Testis (tissue), 2 donors: ENCODE data around the gene OXSR1.

Experiments used
- CTCF ChIP-seq, 3 experiments: fragments of 450-650 bp in 2 of 3; fragments of 200-600 bp in 1 of 3; sonication (generic) in 1 of 3; IDR thresholded peaks; one replicate each; pipeline ENCODE4 v1.5.1; 2016 to 2019; ENCODE audit warnings: antibody characterized with exemption in 3 of 3, mild to moderate bottlenecking in 2 of 3, moderate library complexity in 1 of 3
- POLR2A ChIP-seq: fragments of 450-650 bp; IDR thresholded peaks from one replicate; pipeline ENCODE4 v1.6.1; 2017; ENCODE audit warnings: antibody characterized with exemption, mild to moderate bottlenecking, moderate library complexity

- no peak for TF ChIP-seq CTCF (IDR thresholded peaks at IDR 0.05)
- no peak for TF ChIP-seq POLR2A
Observed at GRCh38 chr3:38171622-38172021, 6.3 kb downstream of the OXSR1 start.
